ENCODE measurements around the gene IFI27L2.

Gene IFI27L2

DNA sequence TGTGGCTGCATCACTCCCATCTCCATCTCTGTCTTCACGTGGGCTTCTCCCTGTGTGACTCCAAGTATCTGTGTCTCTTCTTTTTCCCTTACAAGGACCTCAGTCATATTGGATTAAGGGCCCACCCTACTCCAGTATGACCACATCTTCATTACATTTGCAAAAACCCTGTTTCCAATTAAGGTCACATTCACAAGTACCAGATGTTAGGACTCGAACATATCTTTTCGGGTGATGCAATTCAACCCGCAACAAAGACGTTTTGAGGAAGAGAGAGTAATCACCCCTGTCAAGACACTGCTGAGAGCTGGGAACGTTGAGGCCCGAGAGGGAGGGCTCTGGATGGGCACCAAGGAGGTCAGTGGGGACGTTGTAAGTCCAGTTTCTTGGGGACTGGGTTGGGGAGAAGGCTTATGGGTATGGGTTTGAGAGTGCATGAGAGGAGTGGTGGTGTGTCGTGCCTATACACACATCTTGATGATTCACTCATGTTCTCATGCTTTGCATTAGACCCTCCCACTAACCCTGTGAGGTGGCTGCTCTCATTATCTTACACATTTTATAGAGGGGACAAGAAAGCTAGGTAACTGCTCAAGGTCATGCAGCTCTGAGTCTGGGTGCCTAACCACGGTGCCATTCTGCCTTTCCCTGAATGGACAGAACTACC, 30.9 kb downstream of the IFI27L2 start:
- DNase-seq: no peak

DNA sequence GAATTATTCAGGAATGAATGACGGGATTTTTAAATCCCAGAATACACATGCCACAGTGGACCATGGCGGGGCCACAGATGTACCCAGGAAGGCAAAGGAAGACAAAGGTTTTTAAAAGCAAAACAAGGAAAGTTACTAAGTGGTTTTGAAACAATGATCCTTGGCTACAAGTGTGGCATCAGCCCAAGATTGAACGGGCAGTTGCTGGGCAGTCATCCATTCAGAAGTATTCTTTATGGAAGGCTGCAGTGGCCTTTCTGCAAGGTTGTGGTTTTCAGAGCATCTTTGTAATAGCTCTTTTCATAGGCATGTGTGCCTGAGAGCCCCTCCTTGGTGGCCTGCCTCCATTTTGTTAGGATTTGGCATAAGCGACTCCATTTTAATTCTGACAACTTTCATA, 32.3 kb downstream of the IFI27L2 start:
- no peak for DNase-seq

DNA sequence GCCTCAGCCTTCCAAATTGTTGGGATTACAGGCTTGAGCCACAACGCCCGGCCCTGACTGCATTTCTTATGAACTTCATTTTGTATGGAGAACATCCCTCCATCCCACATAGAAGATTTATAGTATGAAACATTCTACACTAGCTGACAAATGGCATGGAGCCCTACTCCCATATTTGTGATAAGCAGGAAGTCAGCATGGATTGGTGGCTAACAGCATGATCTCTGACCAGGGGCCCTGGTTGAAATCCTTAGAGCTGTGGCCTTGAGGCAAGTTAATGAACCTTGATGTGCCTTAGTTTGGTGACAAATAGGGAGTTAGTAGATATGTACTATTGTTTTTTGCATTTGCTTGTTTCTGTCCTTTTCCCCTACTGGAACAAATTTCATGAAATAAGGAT, 36.0 kb downstream of the IFI27L2 start:
- no peak for DNase-seq

DNA sequence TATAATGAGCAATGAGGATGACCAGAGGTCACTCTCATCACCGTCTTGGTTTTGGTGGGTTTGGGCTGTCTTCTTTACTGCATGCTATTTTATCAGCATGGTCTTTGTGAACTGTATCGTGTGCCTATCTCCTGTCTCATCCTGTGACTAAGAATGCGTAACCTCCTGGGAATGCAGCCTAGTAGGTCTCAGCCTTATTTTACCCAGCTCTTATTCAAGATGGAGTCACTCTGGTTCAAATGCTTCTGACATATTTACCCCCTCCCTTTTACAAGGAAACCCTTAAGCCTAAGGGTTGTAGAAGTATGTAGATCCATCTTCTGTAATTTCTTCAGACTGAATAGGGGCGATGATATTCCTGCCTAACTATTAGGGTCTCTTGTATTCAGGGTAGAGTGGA, 39.9 kb downstream of the IFI27L2 start:
- no peak for DNase-seq

DNA sequence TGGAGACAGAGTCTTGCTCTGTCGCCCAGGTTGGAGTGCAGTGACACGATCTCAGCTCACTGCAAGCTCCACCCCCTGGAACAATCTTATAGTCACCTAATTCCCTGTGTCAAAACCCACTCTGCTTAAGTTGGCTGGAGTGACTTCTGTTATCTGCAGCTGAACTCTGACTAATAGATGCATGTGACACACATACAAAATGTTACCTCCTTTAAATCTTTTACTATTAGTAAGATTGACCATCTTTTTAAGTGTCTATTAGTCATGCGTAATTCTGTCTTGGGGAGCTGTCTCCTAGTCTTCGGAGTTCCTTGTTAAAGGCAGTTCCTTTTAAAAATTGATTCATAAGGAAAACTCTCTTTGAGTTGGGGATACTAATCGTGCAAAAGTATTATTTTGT, 40.9 kb downstream of the IFI27L2 start:
- DNase-seq: no peak

DNA sequence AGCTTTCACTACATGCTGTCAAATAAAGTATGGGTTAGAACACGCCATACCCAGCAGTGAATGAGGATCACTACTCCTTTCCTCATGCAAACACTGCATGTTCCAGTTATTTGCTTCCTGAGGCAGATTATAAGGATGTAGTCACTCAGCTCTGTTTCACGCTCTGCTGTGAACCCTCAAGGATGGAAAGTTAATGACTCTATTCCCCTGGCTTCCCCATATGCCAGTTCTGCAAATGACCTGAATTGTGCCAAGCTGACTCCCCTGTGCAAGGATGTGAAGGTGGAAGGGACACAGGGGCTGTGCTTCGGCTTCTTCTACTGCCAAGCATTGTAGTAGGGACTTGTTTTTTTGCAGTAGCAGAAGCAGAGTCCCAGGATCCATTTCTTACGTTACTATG, 41.5 kb downstream of the IFI27L2 start:
- DNase-seq: no peak

DNA sequence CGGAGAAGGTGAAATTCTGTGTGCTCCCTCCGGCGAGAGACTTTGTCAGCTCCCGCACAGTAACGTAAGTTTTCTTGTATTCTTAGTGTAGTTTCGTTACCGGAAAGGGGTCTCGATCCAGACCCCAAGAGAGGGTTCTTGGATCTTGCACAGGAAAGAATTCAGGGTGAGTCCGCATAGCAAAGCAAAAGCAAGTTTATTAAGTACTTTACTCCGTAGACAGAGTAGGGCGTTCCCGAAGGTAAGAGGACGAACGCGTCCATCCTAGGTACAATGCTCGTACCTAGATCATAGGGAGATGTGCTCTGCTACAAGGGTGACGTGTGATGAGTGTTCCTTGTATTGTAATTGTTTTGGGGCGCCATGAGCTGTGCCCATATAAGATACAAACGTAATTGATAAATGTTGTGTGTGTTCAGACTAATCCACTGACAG, 48.0 kb downstream of the IFI27L2 start:
- DNase-seq: no peak

DNA sequence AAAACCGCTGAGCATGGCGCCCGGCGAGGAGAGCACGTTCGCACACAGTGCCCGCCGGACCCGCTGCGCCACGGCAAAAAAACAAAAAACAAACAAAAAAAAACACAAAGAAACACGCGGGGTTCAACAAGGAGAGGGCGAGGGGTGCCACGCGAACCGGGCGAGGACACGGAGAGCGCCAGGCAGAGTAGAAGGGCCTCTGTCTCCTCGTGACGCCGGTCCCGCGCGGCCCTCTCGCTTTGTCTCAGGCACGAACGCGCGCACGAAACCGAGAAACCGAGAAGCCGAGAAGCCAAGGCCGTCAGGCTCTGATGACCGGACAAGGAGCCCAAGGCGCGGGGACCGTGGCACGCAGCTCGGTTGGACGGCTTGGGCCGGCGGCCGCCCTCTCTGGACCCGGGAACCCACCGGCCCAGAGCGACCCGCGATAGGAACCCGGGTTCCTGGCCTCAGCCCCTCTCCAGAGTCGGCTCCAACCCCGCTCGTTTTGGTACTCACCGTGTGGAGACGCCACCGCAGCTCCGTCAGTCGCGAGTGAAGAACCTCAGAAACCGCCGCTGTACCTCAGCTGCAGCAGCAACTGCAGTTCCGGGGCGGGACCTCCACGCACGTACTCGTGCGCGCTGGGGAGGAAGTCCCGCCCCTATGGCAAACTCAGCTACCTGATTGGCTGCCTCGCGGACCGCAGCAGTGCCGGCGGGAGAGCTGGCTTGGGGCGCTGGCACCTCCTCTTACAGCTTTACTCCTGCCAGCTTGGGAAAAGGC, 48.6 kb downstream of the IFI27L2 start, which contains the start of the genes DDX24 and IFI27L1:
Gene DDX24, minus strand, starts transcription at position 582 of the 765 bp plus-strand sequence. CDS start 1,460 bp downstream, outside the sequence.
Gene IFI27L1, plus strand, starts transcription at position 690 of the 765 bp plus-strand sequence. CDS start 15,628 bp downstream, outside the sequence.
- peak; percentile 95 for DNase-seq

DNA sequence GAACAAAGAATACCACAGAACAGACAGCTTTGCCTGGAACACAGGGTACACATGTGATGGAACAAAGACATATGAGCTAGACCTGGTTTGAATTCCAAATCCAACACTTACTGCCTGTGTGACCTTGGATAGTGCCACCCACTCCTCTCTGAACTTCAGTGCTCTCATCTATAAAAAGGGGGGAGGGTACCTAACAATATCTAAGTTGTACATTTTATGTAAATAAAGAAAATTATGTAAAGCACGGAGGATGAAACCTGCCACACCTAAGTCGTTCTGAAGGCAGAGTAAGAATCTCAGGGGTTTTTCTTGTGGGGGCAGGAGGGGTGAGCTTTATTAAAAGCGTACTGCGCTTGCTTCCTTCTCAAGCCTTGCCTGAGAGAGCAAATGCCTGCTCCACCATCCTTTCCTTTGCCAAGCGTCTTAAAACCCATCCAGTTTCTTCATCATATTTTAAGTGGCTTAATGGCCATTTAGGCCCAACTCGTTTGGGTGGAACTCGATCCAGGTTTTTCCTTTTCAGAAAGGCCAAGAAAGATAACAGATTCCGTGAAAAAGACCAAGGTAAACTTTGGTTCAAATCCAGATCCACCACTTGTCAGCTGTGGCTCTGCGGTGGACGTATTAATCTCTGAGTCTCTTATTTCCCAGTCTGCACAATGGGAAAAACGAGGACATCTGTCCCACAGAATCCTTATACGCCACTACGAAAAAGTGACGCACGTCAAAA, 49.3 kb downstream of the IFI27L2 start:
- no peak for DNase-seq

DNA sequence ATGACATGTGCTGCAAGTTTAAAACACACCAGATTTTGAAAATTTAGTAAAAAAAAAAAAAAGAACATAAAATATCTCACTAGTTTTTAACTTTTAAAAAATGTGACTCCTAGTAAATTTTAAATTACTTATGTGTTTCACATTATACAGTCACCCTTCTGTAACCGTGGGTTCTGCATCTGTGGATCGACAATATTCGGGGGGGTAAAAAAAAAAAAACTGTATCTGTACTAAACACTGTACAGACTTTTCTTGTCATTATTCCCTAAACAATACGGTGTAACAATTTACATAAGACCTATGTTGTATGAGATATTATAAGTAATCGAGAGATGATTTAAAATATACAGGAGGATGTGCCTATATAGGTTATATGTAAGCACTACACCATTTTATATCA, 51.6 kb downstream of the IFI27L2 start:
- DNase-seq: no peak

Measured in CD4-positive, alpha-beta T cell treated with Interleukin-4 for 4 hours (primary cell).